ENCODE data around the gene MIPOL1. TPM values are rescaled to one million over a fixed set of nuclear protein-coding genes. Genes with fewer than 3 reads are reported as not detected.
A peak's percentile ranks its signal among the peaks of the same experiment; 100 is the strongest.

Gene MIPOL1
- total and polyA plus RNA-seq, 2 of the 4 experiments (the other 2 are of a cell fraction) = 2.7 to 5.9 TPM

DNA sequence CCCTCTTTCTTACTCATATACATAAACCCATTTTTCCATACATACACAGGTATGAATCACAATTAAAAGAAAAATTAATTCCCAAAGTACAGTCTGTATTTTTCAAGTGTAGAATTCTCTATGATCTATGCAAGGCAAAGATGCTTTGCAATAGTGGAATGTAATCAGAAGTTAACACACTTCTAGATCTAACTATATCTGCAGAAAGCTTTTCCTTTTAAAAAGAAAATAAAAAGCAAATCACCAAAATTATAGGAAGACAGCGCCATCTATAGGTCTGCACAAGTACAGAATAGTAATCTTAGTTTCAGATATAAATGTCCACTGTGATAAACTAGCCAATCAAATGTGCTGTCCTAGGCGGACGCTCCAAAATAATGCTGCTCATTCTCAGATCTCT is 47.3 kb upstream of the MIPOL1 start:
- H3K4me3 ChIP-seq (ENCODE audit: insufficient read depth, low read depth, low read length) = no peak overlapping the region
- 0 out of 2 replicates have a peak, but pooled peaks cover 3% of the 10 kb centered on the region for H3K9me1 ChIP-seq (ENCODE audit: insufficient read depth, low read length)
- H4K8ac ChIP-seq (ENCODE audit: low read depth in 2 of 2, low read length in 2 of 2) = no peak overlapping the region
- no peaks in the 10 kb centered on the region for H3K79me1 ChIP-seq (ENCODE audit: low read depth in 1 of 2, low read length in 2 of 2)
- H3K4me1 ChIP-seq (ENCODE audit: control insufficient read depth, insufficient read depth, low read length) = no peaks in the 10 kb centered on the region
- H3K4me2 ChIP-seq (ENCODE audit: low read depth, low read length) = peak overlapping the region; percentile 76; the same call in 1 of the 2 replicates
- no TSS peak for BruUV-seq (replicated peaks)
- WGBS, 2 experiments (ENCODE audit: extremely low coverage in 2 of 2, insufficient read length in 1 of 2) = no CpG with 5 or more reads among the region's 3 CpGs
- no peak overlapping the region for H3K18ac ChIP-seq (ENCODE audit: low read depth, low read length)
- no peak overlapping the region for H3K14ac ChIP-seq (replicated peaks; ENCODE audit: low read depth, low read length)
- H2BK120ac ChIP-seq (ENCODE audit: low read depth, low read length) = no peak overlapping the region
- H4K5ac ChIP-seq (ENCODE audit: low read depth, low read length) = no peak overlapping the region
- dilution Hi-C loops (cut with HindIII; ENCODE audit: low sequenced_read_pairs, unreplicated experiment) = no loop called here
- no peaks in the 10 kb centered on the region for H4K20me1 ChIP-seq (ENCODE audit: insufficient read depth, low read length)
- H3K27ac ChIP-seq (ENCODE audit: insufficient read depth, low read length) = no peak overlapping the region
- POLR2A ChIA-PET (ENCODE audit: unreplicated experiment) = no interaction called here
- no peak overlapping the region for H2BK15ac ChIP-seq (ENCODE audit: low read depth, low read length)
- no peak overlapping the region for H2AK9ac ChIP-seq (replicated peaks; ENCODE audit: low read depth, low read length, poor library complexity)
- H3K56ac ChIP-seq (ENCODE audit: extremely low read depth, insufficient read depth, low read length) = no peak overlapping the region
- intact Hi-C loops (cut with micrococcal nuclease) = loop anchor here (1.0 kb wide), 1 partner anchor 502 kb away; no protein-coding TSS in a partner anchor
- peaks cover 4% of the 10 kb centered on the region; the same call in 1 of the 2 replicates for H3K27me3 ChIP-seq (ENCODE audit: control insufficient read depth, insufficient read depth, low read length)
- CTCF ChIA-PET = interaction anchor here (0.6 to 2.6 kb wide), 16 partner anchors 15 to 605 kb away, joined by 3 to 24 read pairs (median 4); no protein-coding TSS in a partner anchor
- DNase-seq (peak; percentile 58), ATAC-seq (ENCODE audit: low read depth) (peak; percentile 87)
- H3K9me3 ChIP-seq (ENCODE audit: control insufficient read depth, insufficient read depth, low read length) = peaks cover 3% of the 10 kb centered on the region; the same call in 1 of the 2 replicates
- H2AFZ ChIP-seq (replicated peaks; ENCODE audit: low read length, poor library complexity) = no peak overlapping the region
- H2BK5ac ChIP-seq (ENCODE audit: low read depth, low read length, poor library complexity, severe bottlenecking) = no peak overlapping the region
- no peaks in the 10 kb centered on the region for H3K36me3 ChIP-seq (ENCODE audit: control insufficient read depth, insufficient read depth, low read length)
- no peak overlapping the region for H3K4ac ChIP-seq (ENCODE audit: low read depth, low read length)
- TF ChIP-seq BHLHE40 (IDR thresholded peaks at IDR 0.05; ENCODE audit: low read depth, low read length) (no peak), CHD1 (IDR thresholded peaks at IDR 0.05; ENCODE audit: low read depth, low read length) (no peak), FOS (IDR thresholded peaks at IDR 0.05; ENCODE audit: low read depth, low read length) (no peak), RAD21 (IDR thresholded peaks at IDR 0.05; ENCODE audit: low read length) (peak; percentile 62), MXI1 (IDR thresholded peaks at IDR 0.05; ENCODE audit: borderline replicate concordance, low read depth, low read length) (no peak), RFX5 (IDR thresholded peaks at IDR 0.05; ENCODE audit: low read depth, low read length) (no peak), SMC3 (IDR thresholded peaks at IDR 0.05; ENCODE audit: low read depth, low read length) (peak; percentile 47; the same call in 1 of the 2 replicates), NFE2L2 (IDR thresholded peaks at IDR 0.05; ENCODE audit: low read depth, low read length) (no peak), MAZ (IDR thresholded peaks at IDR 0.05; ENCODE audit: borderline replicate concordance, low read depth, low read length) (no peak), RCOR1 (IDR thresholded peaks at IDR 0.05; ENCODE audit: insufficient replicate concordance, low read length) (no peak)
- TF ChIP-seq, protein P1, sequence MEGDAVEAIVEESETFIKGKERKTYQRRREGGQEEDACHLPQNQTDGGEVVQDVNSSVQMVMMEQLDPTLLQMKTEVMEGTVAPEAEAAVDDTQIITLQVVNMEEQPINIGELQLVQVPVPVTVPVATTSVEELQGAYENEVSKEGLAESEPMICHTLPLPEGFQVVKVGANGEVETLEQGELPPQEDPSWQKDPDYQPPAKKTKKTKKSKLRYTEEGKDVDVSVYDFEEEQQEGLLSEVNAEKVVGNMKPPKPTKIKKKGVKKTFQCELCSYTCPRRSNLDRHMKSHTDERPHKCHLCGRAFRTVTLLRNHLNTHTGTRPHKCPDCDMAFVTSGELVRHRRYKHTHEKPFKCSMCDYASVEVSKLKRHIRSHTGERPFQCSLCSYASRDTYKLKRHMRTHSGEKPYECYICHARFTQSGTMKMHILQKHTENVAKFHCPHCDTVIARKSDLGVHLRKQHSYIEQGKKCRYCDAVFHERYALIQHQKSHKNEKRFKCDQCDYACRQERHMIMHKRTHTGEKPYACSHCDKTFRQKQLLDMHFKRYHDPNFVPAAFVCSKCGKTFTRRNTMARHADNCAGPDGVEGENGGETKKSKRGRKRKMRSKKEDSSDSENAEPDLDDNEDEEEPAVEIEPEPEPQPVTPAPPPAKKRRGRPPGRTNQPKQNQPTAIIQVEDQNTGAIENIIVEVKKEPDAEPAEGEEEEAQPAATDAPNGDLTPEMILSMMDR (conservative IDR thresholded peaks at IDR 0.05; ENCODE audit: low read depth, low read length) = peak; percentile 82
- TF ChIP-seq, protein P2, sequence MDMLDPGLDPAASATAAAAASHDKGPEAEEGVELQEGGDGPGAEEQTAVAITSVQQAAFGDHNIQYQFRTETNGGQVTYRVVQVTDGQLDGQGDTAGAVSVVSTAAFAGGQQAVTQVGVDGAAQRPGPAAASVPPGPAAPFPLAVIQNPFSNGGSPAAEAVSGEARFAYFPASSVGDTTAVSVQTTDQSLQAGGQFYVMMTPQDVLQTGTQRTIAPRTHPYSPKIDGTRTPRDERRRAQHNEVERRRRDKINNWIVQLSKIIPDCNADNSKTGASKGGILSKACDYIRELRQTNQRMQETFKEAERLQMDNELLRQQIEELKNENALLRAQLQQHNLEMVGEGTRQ (IDR thresholded peaks at IDR 0.05; ENCODE audit: low read depth, low read length) = no peak
- H3K9ac ChIP-seq (ENCODE audit: low read depth, low read length) = no peak overlapping the region
- no peak overlapping the region for H4K91ac ChIP-seq (ENCODE audit: insufficient read depth, low read depth, low read length)
- H2AK5ac ChIP-seq (ENCODE audit: low read depth, low read length) = no peak overlapping the region
- in situ Hi-C loops (cut with MboI; ENCODE audit: low sequenced_read_pairs) = no loop called here
- H3K23ac ChIP-seq (ENCODE audit: low read depth, low read length) = no peak overlapping the region
- H2BK20ac ChIP-seq (ENCODE audit: low read depth, low read length) = no peak overlapping the region
